ENCODE measurements around the gene CYP26A1.

GRCh38 chr10:93061594-93062513 is 11.8 kb upstream of the CYP26A1 start:
- TF ChIP-seq CTCF (conservative IDR thresholded peaks at IDR 0.05; ENCODE audit: low read depth, low read length): no peak
- no peak for TF ChIP-seq EZH2 (IDR thresholded peaks at IDR 0.05; ENCODE audit: borderline replicate concordance, low read depth, low read length, poor library complexity, severe bottlenecking)
